ENCODE measurements around the gene GREM2. TPM values are rescaled to one million over a fixed set of nuclear protein-coding genes. Genes with fewer than 3 reads are reported as not detected.

The GREM2 gene
- total RNA-seq, 1 experiment from 2014 or later = 0.17 TPM

GRCh38 chr1:240599830-240600229 is 12.1 kb downstream of the GREM2 start (continued):
- TF ChIP-seq ATF6 (CRISPR knock-in tag; IDR thresholded peaks at IDR 0.05) (no peak), OVOL2 (CRISPR knock-in tag; IDR thresholded peaks at IDR 0.05; ENCODE audit: borderline replicate concordance) (no peak), ZNF425 (CRISPR knock-in tag; conservative IDR thresholded peaks at IDR 0.05) (no peak), ESRRA (CRISPR knock-in tag; IDR thresholded peaks at IDR 0.05; ENCODE audit: borderline replicate concordance) (no peak), ZNF671 (CRISPR knock-in tag; IDR thresholded peaks at IDR 0.05) (no peak), RELA (CRISPR knock-in tag; IDR thresholded peaks at IDR 0.05; ENCODE audit: borderline replicate concordance) (no peak), JUN (CRISPR knock-in tag; IDR thresholded peaks at IDR 0.05) (no peak), KAT7 (CRISPR knock-in tag; IDR thresholded peaks at IDR 0.05; ENCODE audit: borderline replicate concordance) (no peak), CDX4 (CRISPR knock-in tag; IDR thresholded peaks at IDR 0.05; ENCODE audit: borderline replicate concordance) (no peak)

- POLR2A ChIA-PET = no interaction called here
- CTCF ChIA-PET = no interaction called here
- Mint-ChIP-seq H3K9me3 (no peaks in the 10 kb centered on the region), H3K4me3 (no peak overlapping the region), H3K27ac (no peak overlapping the region), H3K4me1 (peaks cover 9% of the 10 kb centered on the region; the same call in 1 of the 2 replicates), H3K27me3 (ENCODE audit: low read depth) (no peaks in the 10 kb centered on the region), H3K36me3 (no peaks in the 10 kb centered on the region)
- ATAC-seq (no peak), DNase-seq (ENCODE audit: low spot score) (no peak)
- TF ChIP-seq MAX (CRISPR knock-in tag; IDR thresholded peaks at IDR 0.05) = no peak
- TF ChIP-seq NR1H2 (CRISPR knock-in tag; IDR thresholded peaks at IDR 0.05) = no peak
- TF ChIP-seq ATF3 (CRISPR knock-in tag; conservative IDR thresholded peaks at IDR 0.05) = no peak
- no peak for TF ChIP-seq TEAD1 (CRISPR knock-in tag; IDR thresholded peaks at IDR 0.05)
- no peak for TF ChIP-seq GABPB1 (CRISPR knock-in tag; IDR thresholded peaks at IDR 0.05)
- no peak for TF ChIP-seq STAT6 (CRISPR knock-in tag; conservative IDR thresholded peaks at IDR 0.05; ENCODE audit: low read depth)
- no peak for TF ChIP-seq AFF4 (CRISPR knock-in tag; IDR thresholded peaks at IDR 0.05; ENCODE audit: borderline replicate concordance)
- no peak for TF ChIP-seq ESRRA (CRISPR knock-in tag; IDR thresholded peaks at IDR 0.05; ENCODE audit: borderline replicate concordance)
- TF ChIP-seq CDX4 (CRISPR knock-in tag; IDR thresholded peaks at IDR 0.05; ENCODE audit: borderline replicate concordance) = no peak
- TF ChIP-seq ATF1 (CRISPR knock-in tag; IDR thresholded peaks at IDR 0.05) = no peak
- no peak for TF ChIP-seq NFATC4 (CRISPR knock-in tag; IDR thresholded peaks at IDR 0.05)
- no peak for TF ChIP-seq IRF2 (CRISPR knock-in tag; IDR thresholded peaks at IDR 0.05; ENCODE audit: borderline replicate concordance, low read depth)
- no peak for TF ChIP-seq TEAD4 (CRISPR knock-in tag; IDR thresholded peaks at IDR 0.05)
- no peak for TF ChIP-seq USF2 (CRISPR knock-in tag; IDR thresholded peaks at IDR 0.05)
- TF ChIP-seq ZBTB21 (CRISPR knock-in tag; IDR thresholded peaks at IDR 0.05; ENCODE audit: borderline replicate concordance) = no peak
- no peak for TF ChIP-seq ZNF317 (CRISPR knock-in tag; IDR thresholded peaks at IDR 0.05; ENCODE audit: borderline replicate concordance, low read depth)
These were observed 12.7 kb downstream of the GREM2 start for GRCh38 chr1:240599299-240599698.

All from WTC11 (cell line).